HEK293T (cell line): ENCODE data around the gene LAMA3.

Source experiments
- ARNT ChIP-seq: fragments of 450-650 bp; IDR thresholded peaks from 2 replicates; pipeline ENCODE4 v1.6.1; 2017; ENCODE audit warnings: mild to moderate bottlenecking
- BHLHE40 ChIP-seq: fragments of 450-650 bp; IDR thresholded peaks from 2 replicates; pipeline ENCODE4 v1.6.1; 2016; ENCODE audit warnings: mild to moderate bottlenecking, moderate library complexity, borderline replicate concordance
- ELF4 ChIP-seq: fragments of 450-650 bp; IDR thresholded peaks from 2 replicates; pipeline ENCODE4 v1.6.1; 2017; ENCODE audit warnings: antibody characterized with exemption
- FOXA1 ChIP-seq: fragments of 450-650 bp; IDR thresholded peaks from 2 replicates; pipeline ENCODE4 v1.6.1; 2016; ENCODE audit warnings: mild to moderate bottlenecking
- FOXK2 ChIP-seq: fragments of 450-650 bp; IDR thresholded peaks from 2 replicates; pipeline ENCODE4 v1.6.1; 2016; ENCODE audit warnings: mild to moderate bottlenecking
- FOXM1 ChIP-seq: fragments of 450-650 bp; IDR thresholded peaks from 2 replicates; pipeline ENCODE4 v1.6.1; 2017; ENCODE audit warnings: mild to moderate bottlenecking, borderline replicate concordance
- HDGF ChIP-seq: fragments of 450-650 bp; IDR thresholded peaks from 2 replicates; pipeline ENCODE4 v1.6.1; 2017; ENCODE audit warnings: antibody characterized with exemption, borderline replicate concordance
- NFRKB ChIP-seq: fragments of 450-650 bp; IDR thresholded peaks from 2 replicates; pipeline ENCODE4 v1.6.1; 2016; ENCODE audit warnings: mild to moderate bottlenecking, moderate library complexity
- SP1 ChIP-seq: fragments of 450-650 bp; IDR thresholded peaks from 2 replicates; pipeline ENCODE4 v1.6.1; 2017
- SUZ12 ChIP-seq: fragments of 450-650 bp; IDR thresholded peaks from 2 replicates; pipeline ENCODE4 v1.6.1; 2016; ENCODE audit warnings: mild to moderate bottlenecking
- TARDBP ChIP-seq: fragments of 450-650 bp; IDR thresholded peaks from 2 replicates; pipeline ENCODE4 v1.6.1; 2016
- ZNF384 ChIP-seq: fragments of 450-650 bp; IDR thresholded peaks from 2 replicates; pipeline ENCODE4 v1.6.1; 2016
- TF ChIP-seq, protein P1 (sequence below): fragments of 450-650 bp; IDR thresholded peaks from 2 replicates; pipeline ENCODE4 v1.6.1; 2016

DNA sequence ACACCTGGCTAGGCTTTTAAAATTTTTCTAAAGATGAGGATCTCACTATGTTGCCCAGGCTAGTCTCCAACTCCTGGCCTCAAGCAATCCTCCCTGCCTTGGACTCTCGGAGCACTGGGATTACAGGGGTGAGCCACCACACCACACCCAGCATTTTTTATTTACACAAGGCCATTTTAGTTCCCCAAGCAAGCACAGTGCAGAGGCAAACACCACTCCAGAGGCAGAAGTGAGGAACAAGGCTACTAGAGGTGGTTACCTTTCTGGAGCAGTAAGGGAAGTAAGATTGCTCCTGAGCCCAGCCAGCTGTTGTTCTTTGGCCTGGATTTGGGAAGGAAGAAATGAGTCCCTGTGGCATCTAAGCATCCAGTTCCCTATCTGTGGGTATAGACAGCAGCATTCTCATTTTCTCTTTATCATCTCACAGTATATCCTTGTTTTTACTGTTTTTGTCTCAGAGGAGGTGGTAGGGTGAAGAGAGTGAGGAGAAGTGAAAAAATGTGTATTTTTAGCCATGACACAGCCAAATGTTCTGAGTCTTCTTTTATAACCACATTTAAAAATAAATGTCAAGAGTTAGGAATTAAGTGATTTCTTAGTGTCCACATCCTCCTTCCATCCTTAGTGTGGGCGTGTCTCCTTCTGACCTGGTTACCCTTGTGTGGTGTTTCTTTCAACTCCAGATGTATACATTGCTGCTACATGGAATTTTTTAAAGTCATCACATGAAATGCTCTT is 314.8 kb downstream of the LAMA3 start:
- TF ChIP-seq BHLHE40 (no peak), FOXA1 (no peak), ZNF384 (no peak), HDGF (no peak), SP1 (no peak), SUZ12 (no peak), NFRKB (no peak), FOXM1 (no peak), TARDBP (no peak), ELF4 (no peak), FOXK2 (no peak), ARNT (no peak)
- TF ChIP-seq, protein P1, sequence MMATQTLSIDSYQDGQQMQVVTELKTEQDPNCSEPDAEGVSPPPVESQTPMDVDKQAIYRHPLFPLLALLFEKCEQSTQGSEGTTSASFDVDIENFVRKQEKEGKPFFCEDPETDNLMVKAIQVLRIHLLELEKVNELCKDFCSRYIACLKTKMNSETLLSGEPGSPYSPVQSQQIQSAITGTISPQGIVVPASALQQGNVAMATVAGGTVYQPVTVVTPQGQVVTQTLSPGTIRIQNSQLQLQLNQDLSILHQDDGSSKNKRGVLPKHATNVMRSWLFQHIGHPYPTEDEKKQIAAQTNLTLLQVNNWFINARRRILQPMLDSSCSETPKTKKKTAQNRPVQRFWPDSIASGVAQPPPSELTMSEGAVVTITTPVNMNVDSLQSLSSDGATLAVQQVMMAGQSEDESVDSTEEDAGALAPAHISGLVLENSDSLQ = no peak
